Endometrium (tissue), 2 donors: Measurements from ENCODE around the gene ZIC2.

Source experiments
- FAIRE-seq: peaks from 2 replicates; lab custom pipeline; 2012; peaks lifted over from hg19 to GRCh38; lab: Jason Lieb, UNC
- donor health status: control.
- donor health status: control.

The ZIC2 gene

DNA sequence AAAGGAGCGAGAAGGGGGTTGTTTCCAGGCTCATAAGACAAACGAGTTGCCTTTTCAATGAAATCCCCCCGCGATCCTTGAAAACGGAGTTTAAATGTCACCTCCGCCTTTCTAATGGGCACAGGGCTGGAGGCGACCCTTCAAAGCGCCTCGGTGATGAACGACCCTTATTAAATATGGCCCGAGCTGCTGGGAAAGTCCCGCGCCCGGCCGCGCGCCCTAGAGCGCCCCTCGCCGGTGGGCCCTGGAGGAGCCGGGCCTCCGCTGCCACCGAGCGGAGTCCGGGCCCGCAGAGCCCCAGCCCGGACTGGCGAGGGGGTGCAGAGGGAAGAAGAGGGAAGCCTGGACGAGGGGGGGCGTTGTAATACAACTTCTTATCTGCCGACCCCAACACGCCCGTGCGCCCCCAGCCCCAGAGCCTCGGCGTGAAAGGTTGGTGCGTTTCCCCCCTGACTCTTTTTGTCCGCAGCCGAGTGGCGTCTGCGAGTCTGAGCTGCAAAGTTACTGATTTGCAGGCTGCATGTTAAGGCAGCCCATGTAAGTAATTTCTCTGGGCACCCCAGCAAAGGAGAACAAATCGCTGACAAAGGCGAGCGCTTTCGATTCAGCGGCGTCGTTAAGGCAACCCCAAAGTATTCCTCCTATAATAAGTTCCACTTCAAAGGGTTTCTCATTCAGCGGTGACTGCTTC, 21.9 kb upstream of the ZIC2 start:
- no peak for FAIRE-seq

GRCh38 chr13:99960663-99961311, 20.8 kb upstream of the ZIC2 start:
- no peak for FAIRE-seq

GRCh38 chr13:99961636-99962035, 19.9 kb upstream of the ZIC2 start:
- FAIRE-seq: no peak

DNA sequence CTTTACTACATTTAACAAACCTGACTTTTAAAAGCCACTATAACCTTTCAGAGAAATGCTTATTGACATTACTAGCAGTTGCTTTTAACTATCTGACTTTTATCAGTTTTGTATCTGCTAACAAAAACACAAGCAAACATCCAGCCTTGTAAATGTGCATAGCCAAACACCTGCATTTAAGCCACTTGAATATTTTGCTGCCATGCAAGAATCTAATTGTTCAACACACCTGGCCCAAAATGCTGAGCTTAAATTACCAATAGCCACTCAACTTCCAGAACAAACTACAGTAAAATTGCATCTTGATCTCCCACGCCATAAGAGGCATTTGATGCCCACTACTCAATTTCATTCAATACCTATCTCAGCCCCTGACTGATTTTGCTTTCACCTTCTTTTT, 19.3 kb upstream of the ZIC2 start:
- FAIRE-seq: no peak

- FAIRE-seq: no peak
Observed at GRCh38 chr13:99963816-99964339, 17.7 kb upstream of the ZIC2 start.

DNA sequence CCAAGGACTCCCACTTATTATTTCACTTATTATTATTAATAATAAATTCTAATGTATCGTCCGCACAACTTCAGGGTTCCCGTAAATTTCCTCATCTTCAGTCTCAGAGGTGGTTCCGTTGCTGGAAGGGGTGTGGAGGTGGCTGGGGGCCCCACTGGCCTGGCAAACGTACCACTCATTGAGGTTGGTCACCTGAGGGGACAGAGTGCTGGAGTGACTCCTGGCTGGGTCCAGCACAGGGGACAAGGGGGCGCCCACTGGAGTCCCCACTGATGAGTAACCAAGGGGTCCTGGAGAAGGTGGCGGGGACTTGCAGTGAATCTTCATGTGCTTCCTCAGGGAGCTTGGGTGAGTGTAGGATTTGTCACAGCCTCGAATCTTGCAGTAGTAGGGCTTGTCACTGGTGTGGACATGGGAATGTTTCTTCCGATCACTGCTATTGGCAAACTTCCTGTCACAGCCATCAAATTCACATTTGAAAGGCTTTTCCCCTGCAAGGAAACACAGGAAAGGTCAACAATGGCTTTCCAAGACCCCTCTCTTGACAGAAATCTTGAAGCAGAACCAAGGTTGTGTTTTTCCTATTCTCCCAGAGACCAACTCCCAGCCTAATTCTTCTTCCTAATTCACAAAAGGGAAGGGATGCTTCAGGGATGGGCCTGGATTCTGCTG, 16.1 kb upstream of the ZIC2 start:
- no peak for FAIRE-seq

DNA sequence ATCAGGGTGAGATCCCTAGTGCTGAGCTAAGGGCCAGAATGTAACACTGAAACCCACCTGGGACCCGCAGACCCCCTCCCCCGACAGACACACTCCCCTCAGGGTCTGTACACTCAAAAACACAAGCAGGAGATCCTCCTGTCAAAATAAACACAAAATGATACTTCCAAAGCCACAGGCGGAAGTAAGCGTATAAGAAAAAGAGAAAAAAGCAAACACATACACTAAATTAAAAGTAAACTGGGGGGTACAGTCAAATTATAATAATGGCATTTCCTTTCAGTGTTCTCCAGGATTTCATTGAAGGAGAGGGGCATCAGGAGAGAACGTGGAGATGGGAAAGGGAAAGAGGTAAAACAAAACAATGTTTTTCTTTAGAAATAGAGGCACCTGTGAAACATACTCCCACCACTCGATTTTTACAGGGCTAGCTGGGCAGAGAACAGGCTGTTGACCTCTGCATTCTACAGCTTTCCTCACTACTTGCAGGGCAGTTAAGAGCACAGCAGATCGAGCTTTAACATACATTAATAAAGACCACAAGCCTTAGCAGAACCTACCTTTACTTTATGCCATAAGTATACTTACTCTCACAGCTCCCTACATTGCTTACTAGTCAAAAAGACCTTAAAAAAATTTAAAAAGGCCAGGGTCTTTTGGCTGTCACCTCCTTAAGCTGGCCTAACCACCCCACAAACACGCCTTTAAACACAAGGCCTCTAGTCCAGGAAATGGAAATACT, 15.3 kb upstream of the ZIC2 start:
- no peak for FAIRE-seq

DNA sequence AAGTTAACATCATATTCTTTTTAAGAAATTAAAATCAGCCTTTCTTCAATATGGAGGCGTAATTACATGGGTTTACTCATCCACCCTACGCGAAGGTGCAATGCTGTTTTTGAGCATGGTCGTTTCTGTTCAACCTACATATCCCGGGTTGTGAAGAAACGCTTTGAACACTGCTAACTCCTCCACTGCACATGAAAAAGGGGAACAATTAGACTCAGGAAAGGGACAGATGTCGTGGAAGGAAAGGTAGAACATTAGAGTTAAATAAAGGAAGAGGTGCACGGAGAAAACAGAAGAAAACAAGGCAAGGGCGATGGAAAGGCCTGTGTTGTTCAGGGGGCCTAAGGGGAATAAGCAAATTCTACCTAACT, 14.1 kb upstream of the ZIC2 start:
- no peak for FAIRE-seq

DNA sequence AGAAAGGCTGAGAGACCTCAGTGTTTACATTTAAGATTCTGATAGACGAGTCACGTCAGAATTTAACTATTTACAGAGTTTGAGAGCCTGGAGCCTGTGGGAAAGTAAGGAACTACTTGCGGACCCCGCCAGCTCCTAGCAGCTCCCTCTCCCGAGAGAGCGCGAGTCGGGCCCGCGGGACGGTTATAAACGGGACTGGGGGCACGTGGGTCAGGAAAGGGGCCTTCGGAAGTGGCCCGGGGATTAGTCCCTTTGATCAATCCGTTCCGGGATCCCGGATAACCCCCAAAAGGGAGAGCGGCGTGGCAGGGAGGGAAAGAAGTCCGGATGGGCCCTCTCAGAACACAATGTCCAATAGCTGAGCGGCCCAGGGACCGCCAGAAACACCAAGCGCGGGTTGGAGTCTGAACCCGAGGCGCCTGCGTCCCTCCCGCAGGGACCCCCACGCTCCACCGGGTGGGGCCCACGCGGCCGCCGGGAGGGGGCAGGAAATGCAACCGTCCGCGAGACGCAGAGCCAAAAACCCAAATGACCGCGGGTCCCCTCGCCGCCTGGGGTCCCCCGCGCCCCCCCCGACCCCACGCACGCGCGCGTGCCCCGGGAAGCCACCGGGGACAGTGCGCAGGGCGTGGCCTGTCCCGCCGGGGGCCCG, 13.6 kb upstream of the ZIC2 start:
- no peak for FAIRE-seq

- FAIRE-seq: no peak
Observed at GRCh38 chr13:99968521-99969452, 12.8 kb upstream of the ZIC2 start.

GRCh38 chr13:99969453-99969918, 12.1 kb upstream of the ZIC2 start:
- no peak for FAIRE-seq

GRCh38 chr13:99969919-99970650, 11.5 kb upstream of the ZIC2 start:
- no peak for FAIRE-seq

- no peak for FAIRE-seq
Observed at GRCh38 chr13:99970651-99971575, 10.7 kb upstream of the ZIC2 start.

- no peak for FAIRE-seq
Observed at GRCh38 chr13:99971576-99972189, 9.9 kb upstream of the ZIC2 start, which contains the start of gene ZIC5. ZIC5 (minus strand) TSS chr13:99971767; CDS start chr13:99971603, 164 bp downstream.

DNA sequence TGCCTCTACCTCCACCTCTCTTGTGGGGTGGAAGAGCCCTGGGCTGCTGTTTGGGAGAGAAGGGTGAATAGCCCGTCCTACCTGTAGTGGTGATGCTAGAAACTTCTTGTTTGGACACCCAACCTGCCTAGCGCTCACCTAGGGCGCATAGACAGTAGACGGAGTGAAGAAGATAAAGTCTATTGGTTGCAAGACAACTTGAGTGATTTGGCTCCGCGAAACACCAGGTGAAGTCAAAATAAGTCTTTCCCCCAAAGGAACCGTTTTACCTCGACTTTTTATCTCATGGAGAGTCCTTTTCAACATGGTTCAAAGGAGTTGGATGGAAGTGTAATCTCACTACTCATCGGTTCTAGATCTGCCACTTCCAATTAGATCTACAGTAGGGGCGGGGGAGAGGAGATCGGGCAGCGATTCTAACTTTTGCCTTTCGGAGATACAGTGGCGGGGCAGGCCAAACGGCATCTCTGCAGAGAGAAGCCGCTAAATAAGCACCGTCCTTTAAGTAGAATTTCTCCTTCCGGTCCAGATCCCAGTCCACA, 9.3 kb upstream of the ZIC2 start:
- FAIRE-seq: no peak

DNA sequence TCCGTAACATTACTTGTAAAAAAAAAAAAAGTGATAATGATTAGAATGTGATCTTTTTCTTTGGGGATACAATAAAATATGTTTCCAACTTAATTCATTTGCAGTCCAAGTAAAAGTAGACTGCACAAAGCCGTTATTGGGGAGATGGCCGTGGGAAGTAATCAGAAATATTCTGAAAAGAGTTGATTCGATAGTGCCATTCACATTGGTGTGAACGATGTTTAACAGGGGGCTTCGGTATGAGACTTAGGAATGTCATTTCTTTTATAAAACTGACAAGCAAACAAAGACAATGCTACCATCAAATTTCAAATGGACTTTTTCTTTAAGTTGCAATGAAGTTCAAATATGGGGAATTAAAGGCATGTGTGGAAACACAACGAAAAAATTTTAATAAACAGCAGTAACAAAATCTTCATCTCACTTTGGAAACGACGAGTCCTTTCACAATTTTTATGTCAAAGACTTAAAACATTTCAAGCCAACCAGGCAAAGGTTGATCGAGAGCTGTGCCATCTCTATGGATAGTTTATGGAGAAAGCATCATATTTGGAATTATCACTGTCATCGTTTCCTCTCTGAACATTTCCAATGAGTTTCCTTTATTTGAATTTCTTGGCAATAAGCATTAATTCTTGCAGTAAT, 8.3 kb upstream of the ZIC2 start:
- FAIRE-seq: no peak

- no peak for FAIRE-seq
Observed at GRCh38 chr13:99973808-99974185, 7.8 kb upstream of the ZIC2 start.
